ENCODE data around the gene MYO1C. TPM values are rescaled to one million over a fixed set of nuclear protein-coding genes. Genes with fewer than 3 reads are reported as not detected.

MYO1C gene
- total and polyA plus RNA-seq, 2 of the 8 experiments (the other 6 are each of a cell fraction or from before 2014, with no cell fraction given) = 40.1 to 78.6 TPM

GRCh38 chr17:1461198-1461944, 31.1 kb downstream of the MYO1C start:
- ChIA-PET POLR2A (ENCODE audit: partially characterized antibody) (interaction anchor here (1.0 to 2.7 kb wide), 6 partner anchors 10 to 26 kb away, joined by 3 to 8 read pairs (median 3); no protein-coding TSS in a partner anchor), CTCF (ENCODE audit: partially characterized antibody) (interaction anchor here (0.9 to 3.3 kb wide), 2 partner anchors 18 to 72 kb away, joined by 3 to 15 read pairs; no protein-coding TSS in a partner anchor)
- H2BK20ac ChIP-seq (ENCODE audit: low read length) = no peak overlapping the region
- H3K4ac ChIP-seq (replicated peaks; ENCODE audit: insufficient read length, low read depth, low read length) = peak overlapping the region; percentile 6
- H3K27me3 ChIP-seq (replicated peaks in 1 of 4; ENCODE audit: control insufficient read depth in 3 of 4, extremely low read depth in 1 of 4, insufficient read depth in 3 of 4, low read length in 3 of 4) = no peaks in the 10 kb centered on the region
- peaks cover 0 to 2% (median 0%) of the 10 kb centered on the region in 4 experiments; a peak in 1 of 7 replicates for H3K4me1 ChIP-seq (replicated peaks in 1 of 4; ENCODE audit: control insufficient read depth in 3 of 4, insufficient read depth in 4 of 4, low read length in 3 of 4)
- no peak overlapping the region for H3K23ac ChIP-seq (ENCODE audit: insufficient read length)
- H2BK120ac ChIP-seq (replicated peaks; ENCODE audit: low read depth, low read length) = no peak overlapping the region
- H4K91ac ChIP-seq (replicated peaks; ENCODE audit: insufficient read length, low read length) = no peak overlapping the region
- H3K18ac ChIP-seq (ENCODE audit: extremely low read depth, low read length) = no peak overlapping the region
- H3K36me3 ChIP-seq (ENCODE audit: control insufficient read depth in 2 of 4, insufficient read depth in 4 of 4, low read length in 3 of 4) = no peaks in the 10 kb centered on the region; a peak in 1 of 8 replicates
- no peaks in the 10 kb centered on the region for H3K79me2 ChIP-seq (ENCODE audit: control insufficient read depth in 1 of 2, insufficient read depth in 2 of 2, low read length in 2 of 2)
- H2BK5ac ChIP-seq (ENCODE audit: low read depth, low read length) = no peak overlapping the region
- FAIRE-seq = no peak
- H4K5ac ChIP-seq (ENCODE audit: insufficient read length, low read depth, low read length) = no peak overlapping the region
- no peak overlapping the region for H3K4me3 ChIP-seq (ENCODE audit: extremely low read depth in 1 of 4, insufficient read depth in 2 of 4, low read depth in 3 of 4, low read length in 4 of 4)
- WGBS, 2 experiments (ENCODE audit: extremely low coverage in 1 of 2, insufficient coverage in 1 of 2, insufficient read length in 1 of 2, insufficient replicate concordance in 2 of 2, low coverage in 1 of 2, low lambda C conversion rate in 2 of 2, missing lambda C conversion rate in 1 of 2) = 92% methylated on average over 18 of the region's 18 CpGs; no CpG with 5 or more reads in 1 of the 2 experiments
- no peaks in the 10 kb centered on the region for H4K20me1 ChIP-seq (replicated peaks in 1 of 2; ENCODE audit: control insufficient read depth in 1 of 2, insufficient read depth in 2 of 2, low read length in 2 of 2)
- H3K56ac ChIP-seq (replicated peaks; ENCODE audit: insufficient read length, low read depth, low read length) = no peak overlapping the region
- no peak overlapping the region for H3K4me2 ChIP-seq (ENCODE audit: insufficient read depth in 1 of 2, low read depth in 2 of 2, low read length in 2 of 2)
- no peak overlapping the region for H4K8ac ChIP-seq (ENCODE audit: extremely low read depth, insufficient read depth, low read length)
- no peak overlapping the region for H3K9ac ChIP-seq (replicated peaks in 1 of 4; ENCODE audit: extremely low read depth in 1 of 4, low read depth in 3 of 4, low read length in 3 of 4)
- no peaks in the 10 kb centered on the region for H3K9me3 ChIP-seq (ENCODE audit: insufficient read depth in 2 of 2, low read depth in 1 of 2, low read length in 1 of 2)
- no peak overlapping the region for H2AFZ ChIP-seq (ENCODE audit: low read length)
- H3K23me2 ChIP-seq (ENCODE audit: low read depth, low read length) = peaks cover 2% of the 10 kb centered on the region; the same call in 1 of the 2 replicates
- no peak for TF ChIP-seq POLR2A (IDR thresholded peaks at IDR 0.05; ENCODE audit: control extremely low read depth in 1 of 2, low read depth in 2 of 2, low read length in 2 of 2)
- no peak for TF ChIP-seq JUN (IDR thresholded peaks at IDR 0.05; ENCODE audit: low read depth, low read length)
- TF ChIP-seq HDAC2 (IDR thresholded peaks at IDR 0.05; ENCODE audit: borderline replicate concordance in 1 of 2, low read depth in 2 of 2, low read length in 2 of 2) = no peak
- 0 out of 2 replicates have a peak, but pooled peaks have one; percentile 50 for TF ChIP-seq POLR2AphosphoS5 (IDR thresholded peaks at IDR 0.05; ENCODE audit: low read depth, low read length)
- no peak for TF ChIP-seq TAF1 (IDR thresholded peaks at IDR 0.05; ENCODE audit: low read depth, low read length)
- no peak for TF ChIP-seq EGR1 (IDR thresholded peaks at IDR 0.05; ENCODE audit: borderline replicate concordance, low read depth, low read length)
- no peak for TF ChIP-seq SP4 (IDR thresholded peaks at IDR 0.05; ENCODE audit: low read length)
- no peak for TF ChIP-seq TBP (IDR thresholded peaks at IDR 0.05; ENCODE audit: low read depth, low read length)
- H3K14ac ChIP-seq (ENCODE audit: insufficient read length) = no peak overlapping the region
- no peak overlapping the region for H3K27ac ChIP-seq (ENCODE audit: low read depth, low read length)
- H2AK5ac ChIP-seq (ENCODE audit: low read depth, low read length) = peak overlapping the region; percentile 77; the same call in 1 of the 2 replicates
- H2BK12ac ChIP-seq (ENCODE audit: low read depth, low read length) = no peak overlapping the region
- no peak overlapping the region for H2BK15ac ChIP-seq (ENCODE audit: low read length)
- H3K79me1 ChIP-seq (ENCODE audit: low read depth, low read length) = no peaks in the 10 kb centered on the region; the same call in 1 of the 2 replicates
- DNase-seq (ENCODE audit: low read depth in 1 of 2, low spot score in 2 of 2) = no peak
